Stimulated activated effector memory CD8-positive, alpha-beta T cell treated with anti-CD3 and anti-CD28 coated beads, Interleukin-12 subunit alpha, Interleukin-12 subunit beta, amount 100 ng/mL, for 72 hours (primary cell): ENCODE results near the gene GAS2L1.

ENCODE experiments used
- ATAC-seq: fragments of 150-1000 bp; cut with Tn5 transposase; 2 replicates; pipeline ENCODE4 v1.10.0; 2021
- DNase-seq, 2 donors: peaks; one replicate each; pipeline ENCODE4 v3.0.0; 2021 to 2022; ENCODE audit warnings: low spot score in 2 of 2
- H3K27ac Mint-ChIP-seq: one replicate; pipeline ENCODE4 v1.8.0; 2022; ENCODE audit warnings: mild to moderate bottlenecking, mixed read lengths
- H3K36me3 Mint-ChIP-seq: one replicate; pipeline ENCODE4 v1.8.0; 2022; ENCODE audit warnings: mild to moderate bottlenecking, mixed read lengths
- H3K4me1 Mint-ChIP-seq: one replicate; pipeline ENCODE4 v1.8.0; 2022; ENCODE audit warnings: mixed read lengths
- H3K4me3 Mint-ChIP-seq: one replicate; pipeline ENCODE4 v1.8.0; 2022; ENCODE audit warnings: mild to moderate bottlenecking, mixed read lengths
- H3K9me3 Mint-ChIP-seq: one replicate; pipeline ENCODE4 v1.8.0; 2022; ENCODE audit warnings: mixed read lengths

Gene GAS2L1

GRCh38 chr22:29327089-29327764 lies 20.8 kb downstream of the GAS2L1 start:
- no peak overlapping the region for H3K4me3 Mint-ChIP-seq
- peaks cover 13% of the 10 kb centered on the region for H3K36me3 Mint-ChIP-seq
- H3K27ac Mint-ChIP-seq, result no peak overlapping the region
- no peaks in the 10 kb centered on the region for H3K4me1 Mint-ChIP-seq
- DNase-seq (no peak), ATAC-seq (peak; percentile 5)
- H3K9me3 Mint-ChIP-seq, result no peaks in the 10 kb centered on the region

GRCh38 chr22:29328055-29328454 lies 21.6 kb downstream of the GAS2L1 start:
- Mint-ChIP-seq H3K27ac (no peak overlapping the region), H3K4me1 (no peaks in the 10 kb centered on the region), H3K9me3 (no peaks in the 10 kb centered on the region), H3K36me3 (peaks cover 19% of the 10 kb centered on the region), H3K4me3 (no peak overlapping the region)
- DNase-seq, result no peak
- no peak for ATAC-seq

GRCh38 chr22:29328566-29329500 lies 22.4 kb downstream of the GAS2L1 start:
- Mint-ChIP-seq H3K27ac (peak overlapping the region; percentile 77), H3K4me3 (no peak overlapping the region), H3K36me3 (peaks cover 26% of the 10 kb centered on the region), H3K9me3 (no peaks in the 10 kb centered on the region), H3K4me1 (no peaks in the 10 kb centered on the region)
- ATAC-seq (no peak), DNase-seq (no peak)

- Mint-ChIP-seq H3K4me1 (no peaks in the 10 kb centered on the region), H3K4me3 (no peak overlapping the region), H3K27ac (peak overlapping the region; percentile 77), H3K36me3 (peaks cover 22% of the 10 kb centered on the region), H3K9me3 (no peaks in the 10 kb centered on the region)
- ATAC-seq (no peak), DNase-seq (no peak)
These were observed 23.1 kb downstream of the GAS2L1 start for GRCh38 chr22:29329581-29329980.

- no peak overlapping the region for H3K4me3 Mint-ChIP-seq
These were observed 23.8 kb downstream of the GAS2L1 start for GRCh38 chr22:29330291-29330690.

GRCh38 chr22:29330753-29331152 lies 24.3 kb downstream of the GAS2L1 start:
- DNase-seq (no peak), ATAC-seq (no peak)
- H3K9me3 Mint-ChIP-seq, result no peaks in the 10 kb centered on the region
- H3K4me1 Mint-ChIP-seq, result no peaks in the 10 kb centered on the region
- peaks cover 22% of the 10 kb centered on the region for H3K36me3 Mint-ChIP-seq
- H3K4me3 Mint-ChIP-seq, result no peak overlapping the region
- H3K27ac Mint-ChIP-seq, result no peak overlapping the region

More at GRCh38 chr22:29330291-29330690, 23.8 kb downstream of the GAS2L1 start:
- no peak for DNase-seq
- Mint-ChIP-seq H3K27ac (no peak overlapping the region), H3K36me3 (peaks cover 22% of the 10 kb centered on the region), H3K9me3 (no peaks in the 10 kb centered on the region), H3K4me1 (no peaks in the 10 kb centered on the region)
- ATAC-seq, result no peak

GRCh38 chr22:29331213-29331612 lies 24.8 kb downstream of the GAS2L1 start:
- Mint-ChIP-seq H3K4me3 (no peak overlapping the region), H3K9me3 (no peaks in the 10 kb centered on the region), H3K36me3 (peaks cover 25% of the 10 kb centered on the region), H3K4me1 (no peaks in the 10 kb centered on the region), H3K27ac (peak overlapping the region; percentile 50)
- DNase-seq, result no peak
- ATAC-seq, result no peak

- ATAC-seq, result no peak
- Mint-ChIP-seq H3K4me3 (no peak overlapping the region), H3K9me3 (no peaks in the 10 kb centered on the region), H3K27ac (peak overlapping the region; percentile 50), H3K36me3 (peaks cover 31% of the 10 kb centered on the region), H3K4me1 (no peaks in the 10 kb centered on the region)
- no peak for DNase-seq
These were observed 25.3 kb downstream of the GAS2L1 start for GRCh38 chr22:29331658-29332300.

- H3K4me3 Mint-ChIP-seq, result no peak overlapping the region
- ATAC-seq (no peak), DNase-seq (no peak)
- no peaks in the 10 kb centered on the region for H3K9me3 Mint-ChIP-seq
- no peaks in the 10 kb centered on the region for H3K4me1 Mint-ChIP-seq
- H3K36me3 Mint-ChIP-seq, result peaks cover 43% of the 10 kb centered on the region
- peak overlapping the region; percentile 50 for H3K27ac Mint-ChIP-seq
These were observed 26.5 kb downstream of the GAS2L1 start for GRCh38 chr22:29332886-29333496.

- DNase-seq, result no peak
- Mint-ChIP-seq H3K4me3 (no peak overlapping the region), H3K36me3 (peaks cover 54% of the 10 kb centered on the region), H3K4me1 (no peaks in the 10 kb centered on the region), H3K27ac (no peak overlapping the region), H3K9me3 (no peaks in the 10 kb centered on the region)
- ATAC-seq, result no peak
These were observed 27.7 kb downstream of the GAS2L1 start for GRCh38 chr22:29334148-29334547.

GRCh38 chr22:29334696-29335344 lies 28.4 kb downstream of the GAS2L1 start:
- no peaks in the 10 kb centered on the region for H3K9me3 Mint-ChIP-seq
- DNase-seq, result no peak
- no peak for ATAC-seq
- no peaks in the 10 kb centered on the region for H3K4me1 Mint-ChIP-seq
- H3K27ac Mint-ChIP-seq, result peak overlapping the region; percentile 84
- peaks cover 55% of the 10 kb centered on the region for H3K36me3 Mint-ChIP-seq
- no peak overlapping the region for H3K4me3 Mint-ChIP-seq

GRCh38 chr22:29335656-29336055 lies 29.2 kb downstream of the GAS2L1 start:
- no peaks in the 10 kb centered on the region for H3K4me1 Mint-ChIP-seq
- ATAC-seq, result no peak
- H3K4me3 Mint-ChIP-seq, result no peak overlapping the region
- no peak for DNase-seq
- peak overlapping the region; percentile 84 for H3K27ac Mint-ChIP-seq
- H3K9me3 Mint-ChIP-seq, result no peaks in the 10 kb centered on the region
- peaks cover 63% of the 10 kb centered on the region for H3K36me3 Mint-ChIP-seq

GRCh38 chr22:29336751-29337490 lies 30.5 kb downstream of the GAS2L1 start:
- peaks cover 66% of the 10 kb centered on the region for H3K36me3 Mint-ChIP-seq
- DNase-seq (no peak), ATAC-seq (no peak)
- H3K4me3 Mint-ChIP-seq, result no peak overlapping the region
- no peaks in the 10 kb centered on the region for H3K4me1 Mint-ChIP-seq
- no peaks in the 10 kb centered on the region for H3K9me3 Mint-ChIP-seq
- H3K27ac Mint-ChIP-seq, result no peak overlapping the region

GRCh38 chr22:29337631-29338284 lies 31.3 kb downstream of the GAS2L1 start:
- H3K4me3 Mint-ChIP-seq, result no peak overlapping the region
- H3K9me3 Mint-ChIP-seq, result no peaks in the 10 kb centered on the region
- H3K4me1 Mint-ChIP-seq, result peaks cover under 1% of the 10 kb centered on the region
- ATAC-seq (no peak), DNase-seq (no peak)
- peaks cover 67% of the 10 kb centered on the region for H3K36me3 Mint-ChIP-seq
- no peak overlapping the region for H3K27ac Mint-ChIP-seq
